Endodermal cell (in vitro differentiated cells): Measurements from ENCODE around the gene TUBGCP3. TPM values are rescaled to one million over a fixed set of nuclear protein-coding genes. Genes with fewer than 3 reads are reported as not detected.

Source experiments
- DNase-seq: peaks from one replicate; pipeline ENCODE4 v3.0.0-alpha.2; 2017
- H3K27ac ChIP-seq: 2 replicates; pipeline ENCODE4 v1.5.1; 2013; ENCODE audit warnings: mild to moderate bottlenecking, low read depth, low read length, moderate library complexity
- H3K27me3 ChIP-seq: 2 replicates; pipeline ENCODE4 v1.6.1; 2013; ENCODE audit warnings: mild to moderate bottlenecking, low read length, moderate library complexity; ENCODE audit not compliant: insufficient read depth, control insufficient read depth, poor library complexity, severe bottlenecking
- H3K36me3 ChIP-seq: 2 replicates; pipeline ENCODE4 v1.7.0; 2013; ENCODE audit warnings: mild to moderate bottlenecking, low read length, moderate library complexity; ENCODE audit not compliant: control insufficient read depth, insufficient read depth
- H3K4me1 ChIP-seq: one replicate; pipeline ENCODE4 v1.7.0; 2013; ENCODE audit warnings: low read length; ENCODE audit not compliant: control insufficient read depth, insufficient read depth
- H3K4me3 ChIP-seq: 2 replicates; pipeline ENCODE4 v1.5.1; 2013; ENCODE audit warnings: mild to moderate bottlenecking, low read length, moderate library complexity
- H3K9ac ChIP-seq: 2 replicates; pipeline ENCODE4 v1.6.1; 2013; ENCODE audit warnings: mild to moderate bottlenecking, low read length, moderate library complexity; ENCODE audit not compliant: poor library complexity, severe bottlenecking; ENCODE audit errors: extremely low read depth
- H3K9me3 ChIP-seq: 2 replicates; pipeline ENCODE4 v1.6.1; 2013; ENCODE audit warnings: mild to moderate bottlenecking, low read length, moderate library complexity; ENCODE audit not compliant: control insufficient read depth
- H3K27ac Mint-ChIP-seq: 2 replicates; pipeline ENCODE4 v1.8.0; 2020; ENCODE audit warnings: mixed read lengths
- H3K27me3 Mint-ChIP-seq: 2 replicates; pipeline ENCODE4 v1.8.0; 2021; ENCODE audit warnings: mild to moderate bottlenecking, mixed read lengths; ENCODE audit not compliant: insufficient read depth
- H3K36me3 Mint-ChIP-seq: 2 replicates; pipeline ENCODE4 v1.8.0; 2020; ENCODE audit warnings: low read depth, mixed read lengths
- H3K4me1 Mint-ChIP-seq: 2 replicates; pipeline ENCODE4 v1.8.0; 2020; ENCODE audit warnings: mixed read lengths
- H3K4me3 Mint-ChIP-seq: 2 replicates; pipeline ENCODE4 v1.8.0; 2020; ENCODE audit warnings: mild to moderate bottlenecking, moderate library complexity, mixed read lengths
- H3K9me3 Mint-ChIP-seq: 2 replicates; pipeline ENCODE4 v1.8.0; 2020; ENCODE audit warnings: mild to moderate bottlenecking, mixed read lengths
- CTCF ChIP-seq: fragments of 200-600 bp; sonication (generic); conservative IDR thresholded peaks from 2 replicates; pipeline ENCODE4 v1.5.0; 2021; ENCODE audit warnings: antibody characterized with exemption, mild to moderate bottlenecking
- whole genome bisulfite sequencing, 2 experiments: methylation state at CpG; one replicate each; pipeline versions ENCODE4 v1.1.5 to v1.1.7; 2013; ENCODE audit warnings: missing lambda C conversion rate in 2 of 2, mixed read lengths in 1 of 2; ENCODE audit not compliant: insufficient coverage in 1 of 2, insufficient read length in 1 of 2; 5-methylcytosine and 5-hydroxymethylcytosine counted together
- total RNA-seq, 2 donors: library from RNA; stranded (reverse); fragmentation: NEBNext Ultra II Directional in 1 of 2; extraction: Animal tissue kit (Norgen Biotek cat#: 25700) in 1 of 2; gene quantifications; 2 replicates in 1 of 2; 3 replicates in 1 of 2; pipeline ENCODE4 v1.2.1, GENCODE V29; 2021

The TUBGCP3 gene
- total RNA-seq, 2 donors from 2014 or later, result 34.7 to 55.3 TPM

- no peak overlapping the region for H3K27ac Mint-ChIP-seq
- H3K36me3 Mint-ChIP-seq, result no peaks in the 10 kb centered on the region
- H3K27me3 Mint-ChIP-seq, result peaks cover 33% of the 10 kb centered on the region
- H3K9me3 ChIP-seq, result no peaks in the 10 kb centered on the region
- no peak for DNase-seq
- no peak overlapping the region for H3K4me3 ChIP-seq
- no peak overlapping the region for H3K4me3 Mint-ChIP-seq
- H3K9ac ChIP-seq, result no peak overlapping the region
- H3K36me3 ChIP-seq, result no peaks in the 10 kb centered on the region
- peaks cover 15% of the 10 kb centered on the region for H3K27me3 ChIP-seq
- peaks cover 1% of the 10 kb centered on the region for H3K4me1 Mint-ChIP-seq
- H3K27ac ChIP-seq, result no peak overlapping the region
- TF ChIP-seq CTCF, result no peak
- no peaks in the 10 kb centered on the region for H3K4me1 ChIP-seq
- H3K9me3 Mint-ChIP-seq, result no peaks in the 10 kb centered on the region
- 90 to 93% methylated on average over 3 to 5 of the region's 5 CpGs for WGBS, 2 experiments
Measured at GRCh38 chr13:112603641-112604225, 15.8 kb upstream of the TUBGCP3 start.

GRCh38 chr13:112602189-112602588, 14.2 kb upstream of the TUBGCP3 start:
- no peak overlapping the region for H3K27ac ChIP-seq
- no peaks in the 10 kb centered on the region for H3K9me3 ChIP-seq
- H3K4me3 Mint-ChIP-seq, result no peak overlapping the region
- no peak for DNase-seq
- peaks cover 18% of the 10 kb centered on the region for H3K27me3 Mint-ChIP-seq
- no peaks in the 10 kb centered on the region for H3K36me3 ChIP-seq
- H3K4me1 Mint-ChIP-seq, result peaks cover 1% of the 10 kb centered on the region
- WGBS, 2 experiments, result 92 to 96% methylated on average over 6 to 8 of the region's 8 CpGs
- no peak overlapping the region for H3K27ac Mint-ChIP-seq
- H3K27me3 ChIP-seq, result peaks cover 5% of the 10 kb centered on the region
- H3K9ac ChIP-seq, result no peak overlapping the region
- H3K4me1 ChIP-seq, result no peaks in the 10 kb centered on the region
- no peak overlapping the region for H3K4me3 ChIP-seq
- no peaks in the 10 kb centered on the region for H3K9me3 Mint-ChIP-seq
- H3K36me3 Mint-ChIP-seq, result no peaks in the 10 kb centered on the region
- TF ChIP-seq CTCF, result no peak

GRCh38 chr13:112601371-112601770, 13.4 kb upstream of the TUBGCP3 start:
- no peaks in the 10 kb centered on the region for H3K36me3 Mint-ChIP-seq
- no peak for DNase-seq
- H3K27ac ChIP-seq, result no peak overlapping the region
- no peak overlapping the region for H3K9ac ChIP-seq
- TF ChIP-seq CTCF, result no peak
- no peaks in the 10 kb centered on the region for H3K36me3 ChIP-seq
- no peaks in the 10 kb centered on the region for H3K4me1 ChIP-seq
- no peak overlapping the region for H3K27ac Mint-ChIP-seq
- H3K9me3 Mint-ChIP-seq, result no peaks in the 10 kb centered on the region
- H3K27me3 Mint-ChIP-seq, result peaks cover 15% of the 10 kb centered on the region
- H3K27me3 ChIP-seq, result no peaks in the 10 kb centered on the region
- no peaks in the 10 kb centered on the region for H3K4me1 Mint-ChIP-seq
- 92 to 95% methylated on average over 13 to 14 of the region's 14 CpGs for WGBS, 2 experiments
- no peak overlapping the region for H3K4me3 ChIP-seq
- H3K9me3 ChIP-seq, result no peaks in the 10 kb centered on the region
- no peak overlapping the region for H3K4me3 Mint-ChIP-seq
